HG03575 (cell line): Measurements from ENCODE around the gene CHCHD5.
"Not testable (repeated sequence)": the region's sequence is repeated elsewhere in the genome, so short reads cannot be mapped to it uniquely, and the experiment has no call there.

ENCODE experiments used
- ATAC-seq: cut with Tn5 transposase; IDR thresholded peaks from one replicate; pipeline ENCODE4 v1.9.1; 2021; ENCODE audit not compliant: unreplicated experiment, insufficient number of reproducible peaks, low FRiP score; ENCODE audit errors: extremely low read depth

CHCHD5 gene

DNA sequence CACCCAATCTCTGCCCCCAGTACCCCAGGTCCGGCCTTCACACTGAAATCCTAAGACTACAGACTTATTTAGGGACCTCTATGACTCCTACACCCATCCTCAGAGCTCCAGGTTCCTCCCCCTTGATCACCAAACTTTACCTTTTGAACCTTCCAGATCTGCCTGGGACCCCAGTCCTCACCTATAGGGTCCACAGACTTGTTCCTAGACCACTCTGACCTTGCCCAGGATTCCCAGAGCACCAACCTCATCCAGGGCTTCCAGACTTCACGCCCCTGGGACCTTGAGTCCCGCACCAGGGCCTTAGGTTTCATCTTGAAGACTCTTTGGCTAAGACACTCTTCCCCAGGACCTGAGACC is 462 bp downstream of the CHCHD5 start:
- no peak for ATAC-seq

DNA sequence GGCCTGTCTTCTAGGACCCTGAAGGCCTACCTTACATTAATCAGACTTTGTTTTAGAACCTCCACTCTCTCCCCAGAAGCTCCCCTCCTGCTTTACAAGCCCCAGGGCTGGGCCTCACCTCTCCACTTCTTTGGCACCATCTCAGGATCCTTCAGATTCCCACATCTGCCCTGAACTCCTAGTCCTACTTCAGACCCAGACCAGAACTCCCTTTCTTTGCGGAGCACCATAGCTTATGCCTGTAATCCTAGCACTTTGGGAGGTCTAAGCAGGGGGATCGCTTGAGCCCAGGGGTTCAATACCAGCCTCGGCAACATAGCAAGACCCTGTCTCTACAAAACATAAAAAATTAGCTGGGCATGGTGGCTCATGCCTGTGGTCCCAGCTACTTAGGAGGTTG is 991 bp downstream of the CHCHD5 start:
- ATAC-seq: no peak

GRCh38 chr2:112585873-112586464 is 1.6 kb downstream of the CHCHD5 start:
- no peak for ATAC-seq

DNA sequence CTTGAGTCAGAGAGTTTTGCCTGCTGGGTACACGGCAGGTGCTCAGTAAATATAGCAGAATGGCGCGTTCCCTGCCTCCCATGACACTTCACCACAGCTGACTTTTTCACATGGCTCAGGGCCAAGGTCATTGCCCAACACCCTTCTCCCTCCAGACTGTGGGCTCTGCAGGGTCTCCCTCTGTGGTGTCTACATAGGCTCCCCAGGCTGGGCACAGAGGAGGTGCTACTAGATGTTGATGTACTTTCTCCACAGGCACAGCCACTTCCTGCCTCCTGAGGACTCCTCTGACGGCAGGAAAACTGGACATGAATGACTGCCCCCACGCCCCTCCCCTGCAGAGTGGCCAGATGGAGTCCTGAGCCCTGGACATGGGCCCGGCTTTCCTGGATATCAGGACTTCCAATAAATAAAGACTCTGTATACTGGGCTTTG is 4.2 kb downstream of the CHCHD5 start:
- ATAC-seq: no peak

GRCh38 chr2:112591413-112591812 is 7.0 kb downstream of the CHCHD5 start:
- ATAC-seq: no peak

- no peak for ATAC-seq
Observed at GRCh38 chr2:112593736-112594135, 9.3 kb downstream of the CHCHD5 start.

- ATAC-seq: no peak
Observed at GRCh38 chr2:112597537-112598322, 13.3 kb downstream of the CHCHD5 start.

DNA sequence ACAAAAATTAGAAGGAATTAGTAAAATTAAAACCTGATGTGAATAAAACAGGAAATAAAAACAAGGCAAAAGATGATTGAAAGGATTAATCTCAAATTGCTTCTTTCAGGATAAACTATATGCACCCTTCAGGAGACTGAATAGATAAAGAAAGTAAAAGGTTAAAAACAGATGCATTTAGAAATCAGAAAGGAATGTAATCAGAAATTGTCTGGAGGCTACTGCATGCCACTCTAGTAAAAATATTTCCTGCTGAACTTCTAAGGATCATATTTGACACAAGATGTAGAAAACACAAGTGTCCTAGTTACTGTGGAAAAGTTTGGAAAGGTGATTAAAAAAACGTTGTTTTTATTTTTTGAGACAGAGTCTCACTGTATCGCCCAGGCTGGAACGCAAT is 16.2 kb downstream of the CHCHD5 start:
- ATAC-seq: no peak

GRCh38 chr2:112601754-112602153 is 17.3 kb downstream of the CHCHD5 start:
- ATAC-seq: no peak

DNA sequence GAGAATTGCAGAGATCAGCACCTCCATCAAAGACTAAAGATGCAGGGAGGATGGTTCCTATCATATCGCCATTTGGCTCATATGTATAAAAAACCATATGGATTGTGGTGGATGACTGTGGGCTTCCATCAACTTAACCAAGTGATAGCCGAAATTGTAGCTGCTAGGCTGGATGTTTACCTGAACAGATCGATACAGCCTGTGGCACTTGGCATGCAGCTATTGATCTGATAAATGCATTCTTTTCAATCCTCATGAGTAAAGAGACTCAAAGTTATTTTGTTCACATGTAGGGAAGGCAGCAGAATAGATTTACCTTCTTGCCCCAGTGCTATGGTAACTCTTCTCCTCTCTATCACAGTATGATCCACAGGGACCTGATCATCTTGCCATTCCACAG is 18.5 kb downstream of the CHCHD5 start:
- no peak for ATAC-seq

DNA sequence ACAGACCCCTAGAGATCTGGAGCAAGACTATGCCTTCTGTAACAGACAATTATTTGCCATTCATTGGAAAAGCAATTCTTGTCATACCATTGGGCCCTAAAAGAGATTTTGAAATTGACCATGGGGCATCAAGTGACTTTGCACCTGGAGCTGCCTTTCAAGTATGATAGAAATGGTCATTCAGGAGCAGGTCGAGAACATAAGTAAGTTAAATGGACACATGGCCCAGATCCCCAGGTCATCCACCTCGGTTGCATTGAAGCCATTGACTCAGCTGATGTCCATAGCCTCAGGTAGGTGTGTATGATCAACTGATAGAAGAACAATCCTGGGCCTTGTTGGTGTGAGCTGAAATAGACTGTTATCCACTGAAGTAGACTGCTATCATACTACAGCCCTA is 19.3 kb downstream of the CHCHD5 start:
- no peak for ATAC-seq

- ATAC-seq: no peak
Observed at GRCh38 chr2:112604952-112605351, 20.5 kb downstream of the CHCHD5 start.

DNA sequence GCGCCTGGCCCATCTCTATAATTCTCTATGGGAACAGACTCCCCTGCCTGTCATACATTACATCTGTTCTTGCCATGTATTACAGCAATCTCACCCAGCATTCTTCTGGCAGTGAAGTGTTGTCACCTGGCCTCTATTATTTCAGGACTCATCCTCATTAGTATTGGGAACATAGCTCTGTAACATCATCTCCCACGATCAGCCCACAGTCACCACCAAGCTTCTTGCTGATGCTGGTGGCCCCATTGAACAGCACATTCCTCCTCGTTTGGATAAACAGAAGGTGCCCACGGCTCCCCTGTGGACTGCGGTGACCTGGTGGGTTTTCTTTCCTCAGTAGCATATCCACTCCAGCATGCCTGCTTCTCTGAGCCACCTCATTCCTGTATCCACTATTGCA is 21.5 kb downstream of the CHCHD5 start:
- ATAC-seq: no peak

DNA sequence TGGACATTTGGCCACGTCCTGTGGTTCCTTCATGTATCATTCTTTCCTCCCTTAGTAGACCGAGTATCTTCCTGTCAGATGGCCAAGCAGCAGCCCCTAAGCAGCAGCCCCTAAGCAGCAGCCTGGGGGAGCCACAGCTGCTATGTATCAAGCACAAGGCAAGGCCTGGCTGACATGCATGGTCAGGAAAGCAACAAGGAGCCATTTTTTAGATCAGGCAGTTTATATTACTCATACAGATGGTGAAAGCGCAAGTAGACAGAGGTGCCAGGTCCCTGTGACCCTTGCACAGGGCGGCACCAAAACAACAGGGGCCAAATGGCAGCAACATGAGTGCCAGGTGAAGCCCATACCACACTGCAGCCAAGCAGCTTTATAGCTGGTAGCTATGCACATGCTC is 22.1 kb downstream of the CHCHD5 start:
- ATAC-seq: no peak

DNA sequence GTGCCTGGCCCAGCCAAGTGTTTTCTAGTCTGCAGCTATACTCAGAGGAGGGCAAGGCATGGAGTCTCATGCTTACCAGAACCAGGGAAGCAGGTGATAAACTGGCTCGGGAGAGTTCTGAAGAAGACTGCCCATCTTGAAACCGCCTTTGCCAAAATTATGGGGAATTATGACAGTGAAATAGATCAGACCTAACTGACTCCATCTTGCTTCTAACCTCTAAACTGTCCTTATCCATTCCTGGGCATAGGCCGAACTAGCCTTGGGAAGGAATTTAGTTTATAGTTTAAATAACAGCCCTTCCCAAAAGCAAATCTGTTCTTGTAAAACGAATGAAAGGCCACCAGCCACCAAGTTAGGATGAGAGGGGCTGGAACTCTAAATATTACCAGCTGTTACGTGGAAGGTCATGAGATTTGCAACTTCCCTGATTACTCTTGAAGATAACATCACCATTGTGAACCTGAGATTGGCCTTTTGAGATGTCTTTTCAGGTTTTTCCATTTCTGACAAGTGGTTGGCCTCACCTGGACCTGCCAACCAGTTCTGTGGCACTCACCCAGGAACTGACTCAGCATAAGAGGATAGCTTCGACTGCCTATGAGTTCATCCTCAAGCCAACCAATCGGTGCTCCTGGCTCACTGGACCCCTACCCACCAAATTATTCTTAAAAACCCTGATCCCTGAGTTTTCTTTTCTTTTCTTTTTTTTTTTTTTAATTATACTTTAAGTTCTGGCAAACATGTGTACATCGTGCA is 23.4 kb downstream of the CHCHD5 start:
- ATAC-seq: no peak

DNA sequence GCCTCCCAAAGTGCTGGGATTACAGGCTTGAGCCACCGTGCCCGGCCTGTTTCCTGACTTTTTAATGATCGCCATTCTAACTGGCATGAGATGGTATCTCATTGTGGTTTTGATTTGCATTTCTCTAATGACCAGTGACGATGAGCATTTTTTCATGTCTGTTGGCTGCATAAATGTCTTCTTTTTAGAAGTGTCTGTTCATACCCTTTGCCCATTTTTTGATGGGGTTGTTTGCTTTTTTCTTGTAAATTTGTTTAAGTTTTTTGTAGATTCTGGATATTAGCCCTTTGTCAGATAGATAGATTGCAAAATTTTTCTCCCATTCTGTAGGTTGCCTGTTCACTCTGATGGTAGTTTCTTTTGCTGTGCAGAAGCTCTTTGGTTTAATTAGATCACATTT is 24.9 kb downstream of the CHCHD5 start:
- ATAC-seq: not testable (repeated sequence)

GRCh38 chr2:112612283-112612682 is 27.9 kb downstream of the CHCHD5 start:
- not testable (repeated sequence) for ATAC-seq

DNA sequence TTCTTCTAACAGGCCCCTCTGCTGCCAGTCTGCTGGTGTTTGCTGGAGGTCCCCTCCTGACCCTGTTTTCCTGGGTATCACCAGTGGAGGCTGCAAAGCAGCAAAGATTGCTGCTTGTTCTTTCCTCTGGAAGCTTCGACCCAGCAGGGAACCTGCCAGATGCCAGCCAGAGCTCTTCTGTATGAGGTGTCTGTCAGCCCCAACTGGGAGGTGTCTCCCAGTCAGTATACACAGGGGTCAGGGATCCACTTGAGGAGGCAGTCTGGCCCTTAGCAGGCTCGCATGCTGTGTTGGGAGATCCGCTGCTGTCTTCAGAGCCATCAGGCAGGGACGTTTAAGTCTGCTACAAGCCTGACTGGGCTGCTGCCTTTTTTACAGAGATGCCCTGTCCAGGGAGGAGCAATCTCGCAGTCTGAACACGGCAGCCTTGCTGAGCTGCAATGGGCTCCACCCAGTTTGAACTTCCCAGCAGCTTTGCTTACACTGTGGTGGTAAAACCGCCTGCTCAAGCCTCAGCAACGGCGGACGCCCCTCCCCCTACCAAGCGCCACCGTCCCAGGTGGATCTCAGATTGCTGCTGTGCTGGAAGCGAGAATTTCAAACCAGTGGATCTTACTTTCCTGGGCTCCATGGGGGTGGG is 29.9 kb downstream of the CHCHD5 start:
- ATAC-seq: no peak

DNA sequence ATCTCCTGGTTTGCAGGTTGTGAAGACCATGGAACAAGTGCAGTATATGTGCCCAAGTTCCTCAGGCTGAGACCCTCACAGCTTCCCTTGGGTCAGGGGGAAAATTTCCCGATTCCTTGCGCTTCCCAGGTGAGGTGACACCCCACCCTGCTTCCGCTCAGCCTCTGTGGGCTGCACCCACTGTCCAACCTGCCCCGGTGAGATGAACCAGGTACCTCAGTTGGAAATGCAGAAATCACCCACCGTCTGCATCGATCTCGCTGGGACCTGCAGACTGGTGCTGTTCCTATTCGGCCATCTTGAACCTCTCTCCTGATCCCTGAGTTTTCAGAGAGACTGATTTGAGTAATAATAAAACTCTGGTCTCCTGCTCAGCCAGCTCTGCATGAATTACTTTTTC is 30.6 kb downstream of the CHCHD5 start:
- ATAC-seq: no peak

DNA sequence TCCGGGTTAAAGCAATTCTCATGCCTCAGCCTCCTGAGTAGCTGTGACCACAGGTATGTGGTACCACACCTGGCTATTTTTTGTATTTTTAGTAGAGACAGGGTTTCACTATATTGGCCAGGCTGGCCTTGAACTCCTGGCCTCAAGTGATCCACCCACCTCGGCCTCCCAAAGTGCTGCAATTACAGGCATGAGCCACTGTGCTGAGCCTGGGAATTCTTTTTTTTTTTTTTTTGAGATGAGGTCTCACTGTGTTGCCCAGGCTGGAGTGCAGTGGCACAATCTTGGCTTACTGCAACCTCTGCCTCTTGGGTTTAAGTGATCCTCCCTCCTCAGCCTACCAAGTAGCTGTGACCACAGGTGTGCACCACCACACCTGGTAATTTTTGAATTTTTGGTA is 31.4 kb downstream of the CHCHD5 start:
- ATAC-seq: not testable (repeated sequence)
